HEK293T (cell line): ENCODE results near the gene BACH2.

ENCODE experiments used
- ARNT ChIP-seq: fragments of 450-650 bp; IDR thresholded peaks from 2 replicates; pipeline ENCODE4 v1.6.1; 2017; ENCODE audit warnings: mild to moderate bottlenecking
- BHLHE40 ChIP-seq: fragments of 450-650 bp; IDR thresholded peaks from 2 replicates; pipeline ENCODE4 v1.6.1; 2016; ENCODE audit warnings: mild to moderate bottlenecking, moderate library complexity, borderline replicate concordance
- CTBP1 ChIP-seq: fragments of 450-650 bp; IDR thresholded peaks from 2 replicates; pipeline ENCODE4 v1.6.1; 2016; ENCODE audit warnings: borderline replicate concordance
- FOXA1 ChIP-seq: fragments of 450-650 bp; IDR thresholded peaks from 2 replicates; pipeline ENCODE4 v1.6.1; 2016; ENCODE audit warnings: mild to moderate bottlenecking
- FOXK2 ChIP-seq: fragments of 450-650 bp; IDR thresholded peaks from 2 replicates; pipeline ENCODE4 v1.6.1; 2016; ENCODE audit warnings: mild to moderate bottlenecking
- FOXM1 ChIP-seq: fragments of 450-650 bp; IDR thresholded peaks from 2 replicates; pipeline ENCODE4 v1.6.1; 2017; ENCODE audit warnings: mild to moderate bottlenecking, borderline replicate concordance
- HDGF ChIP-seq: fragments of 450-650 bp; IDR thresholded peaks from 2 replicates; pipeline ENCODE4 v1.6.1; 2017; ENCODE audit warnings: antibody characterized with exemption, borderline replicate concordance
- SP1 ChIP-seq: fragments of 450-650 bp; IDR thresholded peaks from 2 replicates; pipeline ENCODE4 v1.6.1; 2017
- SUZ12 ChIP-seq: fragments of 450-650 bp; IDR thresholded peaks from 2 replicates; pipeline ENCODE4 v1.6.1; 2016; ENCODE audit warnings: mild to moderate bottlenecking

DNA sequence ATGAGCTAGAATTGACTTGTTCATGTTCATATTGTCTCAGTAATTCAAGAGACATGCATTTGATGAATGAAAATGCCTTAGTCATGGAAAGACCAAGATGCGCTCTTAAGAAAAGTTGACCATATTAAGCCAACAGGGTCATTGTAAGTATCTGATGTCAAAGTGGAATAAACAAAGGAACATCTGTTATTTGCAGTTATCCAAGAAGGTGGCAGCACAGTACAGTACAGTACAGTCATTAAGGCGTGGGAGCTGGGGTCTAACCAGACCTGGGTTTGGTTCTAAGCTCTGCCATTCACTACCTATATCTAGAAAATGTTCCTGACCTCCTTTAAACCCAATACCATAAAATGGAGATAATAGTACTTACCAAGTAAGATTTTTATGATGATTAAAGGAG lies 178.1 kb downstream of the BACH2 start:
- no peak for TF ChIP-seq FOXM1
- no peak for TF ChIP-seq ARNT
- no peak for TF ChIP-seq SUZ12
- no peak for TF ChIP-seq BHLHE40
- TF ChIP-seq CTBP1: no peak
- TF ChIP-seq FOXA1: no peak
- TF ChIP-seq HDGF: no peak
- no peak for TF ChIP-seq SP1
- no peak for TF ChIP-seq FOXK2
